ENCODE measurements around the gene CBFB.

The CBFB gene

DNA sequence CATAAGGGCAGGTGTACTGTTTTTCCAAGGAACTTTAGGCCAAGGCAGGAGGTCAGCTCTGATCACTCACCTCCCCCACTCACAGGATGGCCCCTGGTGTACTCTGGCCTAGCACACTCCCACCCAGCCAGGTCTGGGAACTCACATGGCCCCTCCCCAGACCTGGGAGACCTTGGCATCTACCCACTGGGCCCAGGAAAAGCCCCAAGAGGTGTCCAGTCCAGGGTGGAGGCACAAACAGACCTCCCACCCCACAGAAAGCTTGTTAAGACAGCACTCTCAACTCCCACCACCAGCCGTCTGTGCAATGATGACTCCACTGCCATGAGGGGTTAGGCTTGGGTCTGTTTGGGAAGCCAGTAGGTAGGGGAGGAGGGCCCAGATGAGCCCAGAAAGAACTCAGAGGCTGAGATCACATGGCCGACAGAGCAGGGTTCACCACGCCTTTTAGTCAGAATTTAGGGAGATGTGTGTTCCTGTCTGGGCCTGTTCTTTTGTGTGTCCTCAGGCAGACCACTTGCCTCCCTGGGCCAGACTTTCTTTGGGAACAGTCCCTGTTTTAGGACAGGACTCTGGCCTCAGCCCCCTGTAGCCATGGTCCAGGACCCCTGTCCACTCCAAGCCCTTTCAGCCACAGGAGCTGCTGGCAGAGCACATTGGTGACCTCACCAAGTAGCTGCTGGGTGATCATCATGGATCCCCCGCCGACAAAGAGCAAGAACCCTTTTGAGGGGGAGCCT, 12.1 kb upstream of the CBFB start:
- DNase-seq (ENCODE audit: low read depth, low spot score), result no peak

DNA sequence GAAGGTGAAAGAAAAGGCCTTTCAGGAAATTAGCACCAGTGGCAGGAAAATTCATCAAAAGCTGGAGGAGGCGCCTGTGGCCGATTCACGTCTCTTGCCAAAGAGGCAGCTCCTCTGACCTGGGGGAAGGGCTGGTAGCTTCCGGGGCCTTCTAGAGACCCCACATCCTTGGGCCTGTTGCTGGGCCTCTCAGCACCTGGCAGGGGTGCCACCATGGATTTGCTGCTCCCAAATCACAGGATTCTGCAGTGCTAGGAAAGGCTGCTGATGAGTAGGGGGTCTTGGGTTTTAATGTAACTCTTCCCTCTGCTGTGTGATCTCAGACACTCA, 11.6 kb upstream of the CBFB start:
- no peak for DNase-seq (ENCODE audit: low read depth, low spot score)

- peak; percentile 95 for DNase-seq (ENCODE audit: low read depth, low spot score)
Measured at GRCh38 chr16:67017810-67018488, 11.0 kb upstream of the CBFB start.

- no peak for DNase-seq (ENCODE audit: low read depth, low spot score)
Measured at GRCh38 chr16:67019171-67019570, 9.8 kb upstream of the CBFB start.

- no peak for DNase-seq (ENCODE audit: low read depth, low spot score)
Measured at GRCh38 chr16:67021321-67021720, 7.6 kb upstream of the CBFB start.

DNA sequence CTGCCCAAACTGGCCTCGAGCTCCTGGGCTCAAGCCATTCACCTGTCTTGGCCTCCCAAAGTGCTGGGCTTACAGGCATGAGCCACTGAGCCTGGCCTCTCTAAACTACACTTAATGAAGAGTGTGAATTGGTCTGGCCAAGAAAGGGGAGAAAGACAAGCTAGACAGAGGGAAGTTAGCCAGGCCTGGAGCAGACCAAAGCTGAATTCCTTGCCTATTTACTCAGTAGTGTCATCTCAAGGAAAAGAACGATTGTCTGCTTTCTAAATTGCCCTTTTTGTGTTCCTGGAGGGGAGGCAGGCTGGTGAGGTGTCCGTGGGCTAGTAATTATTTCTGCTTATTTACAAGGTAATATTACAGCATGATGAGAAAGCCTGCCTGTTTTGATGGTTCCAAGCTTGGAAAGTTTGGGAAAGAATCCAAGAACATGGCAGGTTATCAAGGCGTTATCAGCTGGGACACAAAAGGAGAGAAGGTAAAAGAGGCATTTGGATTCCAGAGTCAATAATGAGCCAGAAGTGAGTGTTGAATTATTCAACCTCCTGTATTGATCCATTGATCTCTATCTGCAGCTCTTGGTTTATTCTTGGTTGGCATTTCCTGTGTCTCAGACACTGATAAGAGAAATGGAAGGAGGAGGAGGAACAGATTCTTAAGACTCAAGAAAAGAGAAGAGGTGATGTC, 6.3 kb upstream of the CBFB start:
- no peak for DNase-seq (ENCODE audit: low read depth, low spot score)

GRCh38 chr16:67023689-67024088, 5.3 kb upstream of the CBFB start:
- DNase-seq (ENCODE audit: low read depth, low spot score), result no peak

- DNase-seq (ENCODE audit: low read depth, low spot score), result no peak
Measured at GRCh38 chr16:67024384-67025209, 4.4 kb upstream of the CBFB start.

- no peak for DNase-seq (ENCODE audit: low read depth, low spot score)
Measured at GRCh38 chr16:67025210-67025550, 3.8 kb upstream of the CBFB start.

- DNase-seq (ENCODE audit: low read depth, low spot score), result no peak
Measured at GRCh38 chr16:67026570-67026969, 2.4 kb upstream of the CBFB start.

DNA sequence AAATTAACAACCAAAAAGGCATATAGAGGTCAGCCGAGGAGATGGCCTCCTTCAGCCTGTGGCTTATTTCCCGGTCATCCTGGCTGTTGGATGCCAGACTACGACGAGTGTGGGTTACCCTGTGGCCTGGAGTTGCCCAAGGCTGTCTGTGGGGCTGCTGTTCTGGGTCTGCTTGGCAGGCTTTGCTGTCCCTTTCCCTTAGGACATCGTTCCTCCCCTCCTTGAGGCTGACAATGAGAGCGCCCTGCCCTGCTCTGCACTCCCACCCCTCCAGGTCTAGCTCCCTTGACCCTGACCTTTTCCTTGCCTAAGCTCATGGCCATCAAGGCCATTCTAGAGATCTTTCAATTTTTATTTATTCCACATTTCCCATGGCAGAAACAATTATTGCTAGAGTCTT, 1.9 kb upstream of the CBFB start:
- no peak for DNase-seq (ENCODE audit: low read depth, low spot score)

GRCh38 chr16:67028167-67028695, 718 bp upstream of the CBFB start:
- no peak for DNase-seq (ENCODE audit: low read depth, low spot score)

DNA sequence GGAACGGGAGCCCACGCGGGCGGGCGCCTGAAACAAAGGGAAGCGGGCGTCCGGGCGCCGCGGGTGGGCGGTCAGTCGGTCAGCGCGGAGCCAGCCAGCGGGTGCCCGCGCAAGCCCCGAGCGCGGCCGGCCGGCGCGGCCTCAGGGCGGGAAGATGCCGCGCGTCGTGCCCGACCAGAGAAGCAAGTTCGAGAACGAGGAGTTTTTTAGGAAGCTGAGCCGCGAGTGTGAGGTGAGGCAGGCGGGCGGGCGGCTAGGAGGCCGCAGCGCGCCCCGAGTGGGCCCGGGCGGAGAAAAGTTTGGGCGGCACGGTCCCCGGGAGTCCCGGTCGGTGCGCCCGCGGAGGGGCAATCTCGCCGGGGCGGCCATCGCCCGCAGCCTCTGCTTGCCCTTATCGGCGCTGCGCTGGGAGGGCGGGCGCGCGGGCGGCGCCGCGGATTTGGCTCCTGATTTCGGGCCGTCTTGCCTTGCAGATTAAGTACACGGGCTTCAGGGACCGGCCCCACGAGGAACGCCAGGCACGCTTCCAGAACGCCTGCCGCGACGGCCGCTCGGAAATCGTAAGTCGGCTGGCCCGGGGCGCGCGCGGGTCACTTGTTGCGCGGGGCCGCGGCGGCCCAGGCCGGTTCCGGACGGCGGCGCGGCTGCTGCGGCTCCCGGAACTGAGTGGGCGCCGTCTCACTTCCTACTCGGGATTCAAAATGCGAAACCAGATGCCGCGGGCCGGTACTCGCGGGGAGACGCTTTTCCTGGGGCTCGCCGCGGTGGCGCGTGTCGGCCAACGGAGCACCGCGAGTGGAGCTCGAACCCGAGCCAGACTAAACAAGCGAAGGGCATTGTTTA, 526 bp downstream of the CBFB start:
- peak; percentile 52 for DNase-seq (ENCODE audit: low read depth, low spot score)

DNA sequence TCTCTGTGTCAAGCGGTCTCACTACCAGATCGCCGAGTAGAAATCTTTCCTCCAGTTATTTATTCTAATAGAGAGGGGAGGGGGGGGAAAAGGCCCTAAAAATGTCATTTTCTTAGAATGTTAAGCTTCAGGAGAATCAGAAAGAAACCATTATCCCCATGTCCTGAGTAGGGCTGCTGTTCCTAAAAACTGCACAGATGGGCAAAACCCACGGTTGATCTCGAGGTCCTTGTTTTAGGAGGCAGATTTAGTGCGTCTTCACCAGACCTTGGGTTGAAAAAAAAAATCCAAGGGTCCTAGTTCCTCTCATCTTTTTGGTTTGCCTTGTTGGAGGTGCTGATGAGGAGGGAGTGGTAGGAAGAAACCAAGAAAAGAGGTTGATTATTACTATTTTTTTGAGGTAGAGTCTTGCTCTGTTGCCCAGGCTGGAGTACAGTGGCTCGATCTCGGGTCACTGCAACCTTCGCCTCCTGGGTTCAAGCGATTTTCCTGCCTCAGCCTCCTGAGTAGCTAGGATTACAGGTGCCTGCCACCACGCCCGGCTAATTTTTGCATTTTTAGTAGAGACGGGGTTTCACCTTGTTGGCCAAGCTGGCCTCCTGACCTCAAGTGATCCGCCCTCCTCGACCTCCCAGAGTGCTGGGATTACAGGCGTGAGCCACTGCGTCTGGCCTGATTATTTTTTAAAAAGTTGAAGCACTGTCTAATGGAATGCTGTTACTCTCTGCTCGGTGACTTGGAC, 1.4 kb downstream of the CBFB start:
- peak; percentile 31 for DNase-seq (ENCODE audit: low read depth, low spot score)

GRCh38 chr16:67034487-67034886, 5.5 kb downstream of the CBFB start:
- no peak for DNase-seq (ENCODE audit: low read depth, low spot score)

GRCh38 chr16:67035364-67035763, 6.4 kb downstream of the CBFB start:
- DNase-seq (ENCODE audit: low read depth, low spot score), result no peak

DNA sequence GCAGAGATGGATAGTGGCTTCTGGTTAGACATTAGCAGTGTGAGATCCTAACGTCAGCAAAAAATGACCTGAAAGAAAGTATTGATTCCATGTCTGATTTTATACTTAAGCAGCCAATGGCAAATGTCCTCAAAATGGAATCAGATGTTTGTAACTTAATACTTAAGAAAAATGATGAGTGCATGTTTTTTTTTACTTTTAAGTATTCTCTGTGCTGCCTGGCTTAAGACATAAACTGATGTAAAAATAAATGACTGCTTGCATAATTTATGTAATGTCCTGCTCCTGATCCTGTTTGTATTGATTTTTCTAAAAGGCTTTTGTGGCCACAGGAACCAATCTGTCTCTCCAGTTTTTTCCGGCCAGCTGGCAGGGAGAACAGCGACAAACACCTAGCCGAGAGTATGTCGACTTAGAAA, 7.4 kb downstream of the CBFB start:
- no peak for DNase-seq (ENCODE audit: low read depth, low spot score)

DNA sequence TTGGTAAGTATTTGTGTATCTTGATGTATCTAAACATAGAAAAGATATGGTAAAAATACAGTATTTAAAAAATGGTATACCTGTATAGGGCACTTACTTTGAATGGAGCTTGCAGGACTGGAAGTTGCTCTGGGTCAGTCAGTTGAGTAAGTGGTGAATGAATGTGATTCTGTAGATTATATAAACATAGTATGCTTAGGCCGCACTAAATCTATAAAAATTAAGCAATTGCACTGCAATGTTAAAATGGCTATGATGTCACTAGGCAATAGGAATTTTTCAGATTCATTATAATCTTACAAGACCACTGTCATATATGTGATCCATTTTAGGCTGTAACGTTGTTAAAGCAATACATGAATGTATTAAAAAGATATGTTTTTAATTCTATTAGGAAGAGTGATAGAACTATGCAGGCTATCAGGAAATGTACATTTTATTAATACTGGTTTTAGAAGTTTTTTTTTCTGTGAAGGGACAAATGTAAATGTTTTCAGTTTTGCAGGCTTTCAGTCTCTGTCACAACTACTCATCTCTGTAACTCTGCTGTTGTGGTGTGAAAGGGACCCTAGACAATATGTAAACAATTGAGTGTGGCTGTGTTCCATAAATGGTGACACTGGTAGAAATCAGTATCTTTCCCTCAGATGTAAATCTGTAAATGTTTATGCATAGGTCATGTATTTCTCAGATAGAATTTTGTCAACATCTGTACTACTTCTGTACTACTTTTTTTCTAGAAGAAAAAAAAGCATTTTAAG, 10.5 kb downstream of the CBFB start:
- DNase-seq (ENCODE audit: low read depth, low spot score), result no peak

DNA sequence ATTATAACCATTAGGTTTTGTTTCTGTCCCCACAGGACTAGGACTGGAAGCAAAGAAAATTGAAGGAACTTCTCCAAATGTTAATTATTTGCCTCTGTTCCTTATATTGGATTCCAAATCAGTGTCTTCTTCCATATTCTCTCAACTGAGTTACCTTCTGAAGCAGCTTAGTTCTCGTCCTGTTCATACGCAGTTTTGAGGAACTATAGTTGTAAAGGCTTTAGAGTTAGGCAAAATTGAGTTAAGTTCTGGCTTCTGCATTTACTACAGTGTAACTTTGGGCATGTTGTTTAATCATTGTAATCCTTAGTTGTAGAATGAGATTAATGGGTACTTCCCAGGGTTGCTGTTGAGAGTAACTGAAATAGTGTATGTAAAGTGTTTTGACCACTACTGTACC, 11.2 kb downstream of the CBFB start:
- DNase-seq (ENCODE audit: low read depth, low spot score), result no peak

GRCh38 chr16:67040906-67041305, 12.0 kb downstream of the CBFB start:
- no peak for DNase-seq (ENCODE audit: low read depth, low spot score)
